ENCODE results near the gene CSNK1D.

CSNK1D gene

DNA sequence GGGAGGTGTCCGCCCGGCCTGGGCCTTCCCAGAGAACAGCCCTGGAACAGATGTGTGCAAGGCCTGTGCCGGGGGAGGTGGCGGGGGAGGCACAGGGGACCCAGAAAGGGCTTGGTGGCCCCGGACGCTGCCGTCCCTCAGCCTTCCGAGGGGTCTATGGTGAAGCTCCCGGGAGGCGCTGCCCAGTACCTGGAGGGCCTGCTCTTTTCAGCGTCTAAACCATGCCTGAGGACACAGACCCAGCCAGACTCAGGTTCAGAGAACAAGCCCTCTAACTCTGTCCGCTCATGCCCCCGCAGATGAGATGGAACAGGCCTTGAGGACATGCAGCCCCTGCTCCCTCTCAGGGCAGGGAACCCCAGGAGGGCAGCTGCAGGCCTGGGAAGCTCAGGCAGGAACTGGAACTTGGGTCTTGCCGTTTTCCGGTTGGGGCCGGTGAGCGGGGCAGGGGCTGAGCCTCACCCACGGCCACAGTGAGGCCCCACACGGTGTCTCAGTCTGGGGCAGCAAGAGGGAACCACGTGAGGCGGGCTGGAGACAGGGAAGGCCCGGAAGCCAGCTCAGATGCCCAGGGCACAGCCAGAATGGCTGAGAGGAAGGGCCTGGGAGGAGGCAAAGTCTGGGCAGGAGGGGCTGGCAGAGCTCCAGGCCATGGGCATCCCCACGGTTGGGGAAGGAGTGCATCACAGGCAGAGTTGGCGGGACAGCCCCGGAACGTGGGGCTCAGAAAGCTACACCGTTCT, 32.1 kb downstream of the CSNK1D start:
- peak; percentile 86 for DNase-seq (ENCODE audit: low spot score)
- peak overlapping the region; percentile 72 to 86 for H3K27ac ChIP-seq
- TF ChIP-seq, protein P1, sequence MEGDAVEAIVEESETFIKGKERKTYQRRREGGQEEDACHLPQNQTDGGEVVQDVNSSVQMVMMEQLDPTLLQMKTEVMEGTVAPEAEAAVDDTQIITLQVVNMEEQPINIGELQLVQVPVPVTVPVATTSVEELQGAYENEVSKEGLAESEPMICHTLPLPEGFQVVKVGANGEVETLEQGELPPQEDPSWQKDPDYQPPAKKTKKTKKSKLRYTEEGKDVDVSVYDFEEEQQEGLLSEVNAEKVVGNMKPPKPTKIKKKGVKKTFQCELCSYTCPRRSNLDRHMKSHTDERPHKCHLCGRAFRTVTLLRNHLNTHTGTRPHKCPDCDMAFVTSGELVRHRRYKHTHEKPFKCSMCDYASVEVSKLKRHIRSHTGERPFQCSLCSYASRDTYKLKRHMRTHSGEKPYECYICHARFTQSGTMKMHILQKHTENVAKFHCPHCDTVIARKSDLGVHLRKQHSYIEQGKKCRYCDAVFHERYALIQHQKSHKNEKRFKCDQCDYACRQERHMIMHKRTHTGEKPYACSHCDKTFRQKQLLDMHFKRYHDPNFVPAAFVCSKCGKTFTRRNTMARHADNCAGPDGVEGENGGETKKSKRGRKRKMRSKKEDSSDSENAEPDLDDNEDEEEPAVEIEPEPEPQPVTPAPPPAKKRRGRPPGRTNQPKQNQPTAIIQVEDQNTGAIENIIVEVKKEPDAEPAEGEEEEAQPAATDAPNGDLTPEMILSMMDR (IDR thresholded peaks at IDR 0.05) = no peak
- peak overlapping the region; percentile 43 for H3K4me3 ChIP-seq

DNA sequence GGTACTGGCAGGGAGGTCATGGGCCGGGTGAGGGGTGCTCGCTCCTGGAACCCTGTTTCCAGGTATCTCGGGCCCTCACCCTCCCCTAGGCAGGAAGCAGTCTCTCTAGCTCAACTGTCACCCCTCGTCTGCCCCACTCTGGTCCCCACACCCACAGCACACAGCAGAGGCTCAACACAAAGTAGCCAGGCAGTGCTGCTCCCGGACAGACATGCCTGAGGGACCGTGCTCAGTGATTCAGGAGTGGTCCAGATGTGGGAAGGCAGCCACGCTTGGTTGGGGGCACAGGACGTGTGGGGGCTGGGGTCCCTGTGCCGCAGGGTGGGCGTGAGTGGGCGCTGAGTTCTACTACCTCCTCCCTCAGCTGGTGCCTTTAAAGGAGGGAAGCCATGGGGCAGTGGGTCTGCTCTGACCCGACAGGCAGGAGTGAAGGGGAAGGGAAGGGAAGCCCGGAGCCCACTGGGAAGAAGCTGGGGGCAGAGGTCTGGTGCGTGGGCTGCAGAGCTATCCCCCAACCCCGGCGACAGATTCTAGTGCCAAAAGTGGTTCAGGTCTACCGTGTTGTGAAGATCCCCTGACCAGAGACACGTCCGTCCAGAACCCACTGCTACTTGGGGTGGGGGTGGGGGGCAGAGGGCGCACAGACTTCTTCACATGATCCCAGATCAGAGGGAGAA, 32.9 kb downstream of the CSNK1D start:
- Histone ChIP-seq H3K27ac (peak overlapping the region; percentile 72 to 86), H3K4me3 (peak overlapping the region; percentile 43)
- DNase-seq (ENCODE audit: low spot score) = peak; percentile 73
- TF ChIP-seq, protein P1 (IDR thresholded peaks at IDR 0.05) = no peak

DNA sequence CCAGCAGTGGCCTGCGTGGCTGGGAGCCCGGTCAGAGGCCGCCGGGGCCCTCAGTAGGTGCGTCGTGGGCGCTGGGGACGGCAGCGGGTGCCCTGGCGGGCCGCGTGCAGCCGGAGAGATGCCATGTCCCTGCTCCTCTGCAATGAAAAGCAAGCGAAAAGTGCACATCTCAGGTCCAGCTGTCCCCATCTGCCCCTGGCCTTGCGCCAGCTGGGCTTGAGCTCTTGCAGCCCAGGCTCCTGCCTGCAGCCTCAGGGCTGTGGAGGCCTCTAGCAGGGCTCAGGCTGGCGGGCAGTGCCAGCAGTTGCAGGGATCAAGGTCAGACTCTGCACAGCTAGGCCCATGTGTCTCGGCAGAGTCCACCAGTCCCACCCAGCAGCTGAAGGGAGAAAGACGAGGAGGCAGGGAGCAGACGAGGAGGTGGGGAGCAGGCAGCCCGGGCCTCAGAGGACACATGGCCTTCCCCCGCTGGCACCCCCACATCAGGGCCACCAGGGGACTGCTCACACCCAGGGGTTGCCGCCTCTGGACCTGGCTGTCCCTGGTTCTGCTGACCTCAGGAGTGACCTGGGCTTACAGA, 33.5 kb downstream of the CSNK1D start:
- peak overlapping the region; percentile 72 to 86 for H3K27ac ChIP-seq
- TF ChIP-seq, protein P1 (IDR thresholded peaks at IDR 0.05) = no peak
- DNase-seq (ENCODE audit: low spot score) = peak; percentile 71
- no peak overlapping the region for H3K4me3 ChIP-seq

GRCh38 chr17:82239401-82239925, 34.0 kb downstream of the CSNK1D start:
- Histone ChIP-seq H3K27ac (peak overlapping the region in 1 of 2 donors; percentile 86), H3K4me3 (no peak overlapping the region)
- TF ChIP-seq, protein P1 (IDR thresholded peaks at IDR 0.05) = no peak
- DNase-seq (ENCODE audit: low spot score) = no peak

GRCh38 chr17:82238472-82239201, 34.9 kb downstream of the CSNK1D start:
- Histone ChIP-seq H3K4me3 (peak overlapping the region; percentile 38), H3K27ac (peak overlapping the region; percentile 41 to 86)
- TF ChIP-seq, protein P1 (IDR thresholded peaks at IDR 0.05) = no peak
- DNase-seq (ENCODE audit: low spot score) = peak; percentile 77

DNA sequence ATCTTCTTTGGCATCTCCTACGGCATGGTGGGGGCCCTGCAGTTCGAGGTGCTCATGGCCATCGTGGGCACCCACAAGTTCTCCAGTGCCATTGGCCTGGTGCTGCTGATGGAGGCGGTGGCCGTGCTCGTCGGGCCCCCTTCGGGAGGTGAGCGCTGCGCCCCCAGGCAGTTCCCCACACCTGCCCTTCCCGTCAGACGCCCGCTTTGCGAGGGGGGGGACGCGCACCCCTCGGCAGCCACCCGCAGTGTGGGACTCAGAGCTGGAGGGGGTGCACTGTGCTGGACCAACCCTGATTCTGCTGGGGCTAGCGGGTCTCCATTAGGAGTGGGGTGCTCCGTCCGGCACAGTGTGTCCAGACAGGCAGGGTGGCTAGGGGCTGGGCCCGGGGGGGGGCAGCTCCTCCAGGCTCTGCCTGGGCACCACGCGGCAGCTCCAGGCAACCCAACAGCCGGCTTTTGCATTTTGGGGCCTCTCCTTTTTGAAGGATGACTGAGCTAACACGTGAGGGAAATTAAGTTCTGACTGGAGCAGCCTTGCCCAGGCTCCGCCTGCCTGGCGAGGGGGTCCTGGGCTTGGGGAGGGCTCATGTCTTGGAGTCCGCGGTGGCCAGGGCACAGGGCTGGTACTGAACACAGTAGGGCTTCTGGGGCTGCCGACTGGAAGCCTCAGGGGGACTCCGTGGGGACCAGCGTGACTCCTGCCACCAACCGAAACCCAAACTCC, 35.6 kb downstream of the CSNK1D start:
- TF ChIP-seq, protein P1 (IDR thresholded peaks at IDR 0.05) = no peak
- peak; percentile 74 for DNase-seq (ENCODE audit: low spot score)
- no peak overlapping the region for H3K4me3 ChIP-seq
- H3K27ac ChIP-seq = peak overlapping the region; percentile 41 to 86

Data from coronary artery (tissue), 2 donors.